Activated naive CD4-positive, alpha-beta T cell (primary cell): Measurements from ENCODE around the gene DUOXA1.

Experiments
- DNase-seq, 4 experiments: peaks; one replicate each; lab custom pipeline; 2025; lab: John Stamatoyannopoulos, UW

DUOXA1 gene, protein sequence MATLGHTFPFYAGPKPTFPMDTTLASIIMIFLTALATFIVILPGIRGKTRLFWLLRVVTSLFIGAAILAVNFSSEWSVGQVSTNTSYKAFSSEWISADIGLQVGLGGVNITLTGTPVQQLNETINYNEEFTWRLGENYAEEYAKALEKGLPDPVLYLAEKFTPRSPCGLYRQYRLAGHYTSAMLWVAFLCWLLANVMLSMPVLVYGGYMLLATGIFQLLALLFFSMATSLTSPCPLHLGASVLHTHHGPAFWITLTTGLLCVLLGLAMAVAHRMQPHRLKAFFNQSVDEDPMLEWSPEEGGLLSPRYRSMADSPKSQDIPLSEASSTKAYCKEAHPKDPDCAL

DNA sequence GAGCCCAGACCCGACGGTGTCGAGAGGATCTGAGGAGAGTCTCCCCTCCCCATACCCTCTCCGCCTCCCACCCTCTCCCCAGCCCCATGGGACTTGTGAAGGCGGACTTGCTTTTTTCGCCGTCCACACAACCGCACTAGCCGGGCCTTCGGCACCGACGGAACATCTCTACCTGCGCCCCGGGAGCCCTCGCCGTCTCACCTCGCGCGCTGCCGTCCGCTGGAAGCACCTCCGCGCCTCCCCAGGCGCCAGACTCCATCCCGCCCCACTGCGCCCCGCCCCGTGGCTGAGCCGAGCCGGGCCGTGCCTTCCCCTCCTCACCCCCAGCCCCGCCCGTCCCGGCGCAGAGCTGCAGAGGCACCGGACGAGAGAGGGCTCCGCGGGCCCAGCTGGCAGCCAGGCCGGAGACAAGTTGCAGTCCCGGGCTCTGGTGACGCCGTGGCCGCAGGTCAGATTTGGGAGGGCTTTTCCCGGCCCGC is at the start of gene DUOXA1, which contains the start of gene DUOX1:
TSS of gene DUOXA1 (minus strand) at position 229 of the 479 bp plus-strand sequence. CDS start 6,865 bp downstream, outside the sequence.
TSS of gene DUOX1 (plus strand) at position 344 of the 479 bp plus-strand sequence. CDS start 1,973 bp downstream, outside the sequence.
- DNase-seq: peak in 1 of 4 experiments; percentile 32

- no peak for DNase-seq
Observed at GRCh38 chr15:45177285-45177684, 47.6 kb upstream of the DUOXA1 start.

DNA sequence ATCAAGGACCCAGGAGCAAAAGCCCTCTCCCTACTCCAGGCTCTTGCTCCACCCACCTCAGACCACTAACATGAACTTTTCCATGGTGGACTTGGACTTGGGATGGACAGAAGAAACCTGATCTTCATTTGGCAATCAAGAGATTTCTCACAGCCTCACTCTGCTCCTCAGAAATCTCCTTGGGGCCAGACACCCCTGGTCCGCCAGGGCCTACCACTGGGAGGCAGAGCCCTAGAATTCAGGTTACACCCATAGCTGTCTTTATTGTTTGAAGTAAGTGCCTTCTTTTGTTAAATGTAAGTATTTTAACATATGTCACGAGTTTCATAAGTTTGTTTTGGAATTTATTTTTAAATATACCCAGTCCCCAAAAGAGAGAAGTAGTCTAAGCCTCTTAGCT is 44.9 kb upstream of the DUOXA1 start:
- DNase-seq: no peak

GRCh38 chr15:45174069-45174468 is 44.4 kb upstream of the DUOXA1 start:
- no peak for DNase-seq

DNA sequence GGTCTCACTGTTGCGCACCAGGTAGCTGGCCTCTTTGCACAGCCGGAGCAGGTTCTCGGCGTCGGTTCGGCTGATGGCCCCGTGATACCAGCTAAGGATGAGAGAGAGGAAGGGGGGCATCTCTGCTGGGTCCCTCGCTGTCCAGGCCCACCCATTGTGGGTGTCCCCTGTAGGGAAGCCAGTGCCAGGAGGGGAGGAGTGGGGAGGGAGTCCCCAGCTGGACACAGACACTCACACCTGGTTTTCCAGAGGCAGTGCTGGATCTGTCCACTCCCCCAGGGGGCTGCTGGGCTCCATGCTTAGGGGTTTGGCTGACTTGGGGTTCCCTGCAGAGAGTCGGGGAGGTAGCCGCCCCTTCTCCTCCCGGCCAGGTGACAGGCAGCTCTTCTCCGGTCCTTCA is 42.2 kb upstream of the DUOXA1 start:
- no peak for DNase-seq

GRCh38 chr15:45169608-45170480 is 40.2 kb upstream of the DUOXA1 start:
- no peak for DNase-seq

DNA sequence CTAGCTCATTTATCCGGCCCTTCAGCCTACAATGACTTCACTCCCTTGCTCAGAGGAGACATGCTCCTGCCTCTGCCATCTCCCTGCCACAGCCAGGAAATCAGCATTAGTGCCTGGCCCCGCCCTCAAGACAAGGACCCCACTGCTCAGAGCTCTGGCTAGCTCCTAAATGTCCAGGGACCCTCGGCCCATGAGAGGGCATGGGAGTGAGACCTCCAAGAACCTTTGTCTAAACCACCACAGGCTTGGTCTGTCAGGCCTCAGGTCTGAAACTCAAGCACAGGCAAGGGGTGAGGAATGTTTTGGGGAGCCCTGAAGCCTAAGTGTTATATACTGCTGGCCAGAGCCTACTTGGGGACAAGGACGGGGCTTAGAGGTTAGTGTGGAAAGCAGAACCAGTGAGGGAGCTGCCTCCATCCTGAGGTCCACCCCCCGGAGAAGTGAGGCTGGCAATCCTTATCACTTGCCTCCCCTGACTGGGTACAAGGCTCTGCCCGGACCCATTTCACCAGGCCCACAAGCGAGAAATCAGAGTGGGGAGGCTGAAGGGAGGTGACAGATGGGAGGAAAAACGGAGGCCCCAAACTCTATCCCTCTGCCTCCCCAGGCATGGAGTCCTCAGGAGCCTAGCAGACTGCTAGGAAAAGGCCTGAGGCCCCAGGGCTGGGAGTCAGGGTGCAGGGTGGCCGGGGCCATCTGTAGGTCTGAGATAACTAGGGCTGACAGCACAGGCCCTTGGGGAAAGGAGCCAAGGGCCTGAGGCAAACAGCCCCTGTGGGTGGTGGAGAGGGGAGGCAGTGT is 39.3 kb upstream of the DUOXA1 start:
- DNase-seq: no peak

- no peak for DNase-seq
Observed at GRCh38 chr15:45168286-45168685, 38.6 kb upstream of the DUOXA1 start.

- DNase-seq: no peak
Observed at GRCh38 chr15:45167631-45168205, 38.0 kb upstream of the DUOXA1 start.

DNA sequence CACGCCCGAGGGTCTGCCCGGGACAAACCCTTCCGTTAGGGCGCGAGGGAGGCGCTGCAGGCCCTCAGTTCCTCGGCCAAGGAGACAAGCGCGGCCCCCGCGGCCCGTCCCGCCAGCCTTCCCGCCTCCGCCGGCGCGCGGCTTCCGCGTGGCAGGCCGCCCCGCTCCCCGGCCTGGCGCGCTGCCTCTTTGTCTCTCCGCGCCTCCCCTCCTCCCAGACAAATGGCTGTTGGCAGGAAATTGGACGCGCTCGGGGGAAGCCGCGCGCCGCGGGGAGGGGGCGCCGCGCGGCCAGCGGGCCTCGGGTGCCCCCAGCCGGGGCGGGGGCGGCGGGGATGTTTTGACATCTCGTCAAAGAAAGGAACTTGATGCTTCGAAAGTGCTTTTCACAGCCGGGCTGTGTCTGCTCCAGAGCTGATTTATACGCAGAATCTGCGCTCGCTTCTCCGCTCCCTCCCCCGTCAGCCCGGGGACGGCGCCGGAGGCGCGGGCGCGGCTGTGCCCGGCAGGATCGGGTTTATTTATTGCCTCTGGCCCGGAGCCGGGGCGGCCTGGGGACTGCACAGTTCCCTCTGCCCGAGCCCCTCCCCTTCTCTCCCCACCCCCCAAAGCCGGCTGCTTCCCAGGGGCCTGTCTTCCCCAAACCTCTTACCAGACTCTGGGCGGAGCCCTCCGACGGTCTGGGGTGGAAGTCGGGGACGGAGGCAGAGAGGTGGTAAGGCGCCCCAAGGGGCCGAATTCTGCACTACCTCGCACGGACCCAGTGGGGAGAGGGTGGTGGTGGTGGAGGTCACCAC is 37.4 kb upstream of the DUOXA1 start:
- peak; percentile 37 to 72 (median 55) for DNase-seq

DNA sequence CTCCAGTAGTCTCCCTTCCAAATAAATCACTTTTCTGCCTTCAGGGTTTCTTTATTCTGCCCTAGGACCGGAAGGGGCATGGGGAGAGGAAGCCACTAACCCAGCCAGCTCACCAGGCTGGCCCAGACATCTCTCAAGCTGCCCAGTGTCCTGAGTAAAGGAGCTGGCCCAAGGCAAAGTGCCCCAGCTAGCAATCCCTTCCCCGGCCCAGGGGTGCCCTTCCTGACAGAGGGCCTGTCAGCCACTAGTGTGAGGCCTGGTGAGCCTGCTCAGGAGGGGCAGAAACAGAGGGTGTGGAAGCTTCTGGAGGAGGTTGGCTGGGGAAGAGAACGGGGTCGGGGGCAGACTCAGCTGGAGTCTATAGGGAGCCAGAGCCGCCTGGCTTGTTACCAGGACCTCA is 35.9 kb upstream of the DUOXA1 start:
- DNase-seq: no peak

GRCh38 chr15:45164914-45165313 is 35.2 kb upstream of the DUOXA1 start:
- no peak for DNase-seq

GRCh38 chr15:45163508-45163856 is 33.8 kb upstream of the DUOXA1 start:
- DNase-seq: no peak

GRCh38 chr15:45162771-45163507 is 33.3 kb upstream of the DUOXA1 start:
- peak in 2 of 4 experiments; percentile 21 to 56 for DNase-seq

GRCh38 chr15:45161666-45162065 is 32.0 kb upstream of the DUOXA1 start:
- no peak for DNase-seq

- DNase-seq: no peak
Observed at GRCh38 chr15:45157974-45158373, 28.3 kb upstream of the DUOXA1 start.

DNA sequence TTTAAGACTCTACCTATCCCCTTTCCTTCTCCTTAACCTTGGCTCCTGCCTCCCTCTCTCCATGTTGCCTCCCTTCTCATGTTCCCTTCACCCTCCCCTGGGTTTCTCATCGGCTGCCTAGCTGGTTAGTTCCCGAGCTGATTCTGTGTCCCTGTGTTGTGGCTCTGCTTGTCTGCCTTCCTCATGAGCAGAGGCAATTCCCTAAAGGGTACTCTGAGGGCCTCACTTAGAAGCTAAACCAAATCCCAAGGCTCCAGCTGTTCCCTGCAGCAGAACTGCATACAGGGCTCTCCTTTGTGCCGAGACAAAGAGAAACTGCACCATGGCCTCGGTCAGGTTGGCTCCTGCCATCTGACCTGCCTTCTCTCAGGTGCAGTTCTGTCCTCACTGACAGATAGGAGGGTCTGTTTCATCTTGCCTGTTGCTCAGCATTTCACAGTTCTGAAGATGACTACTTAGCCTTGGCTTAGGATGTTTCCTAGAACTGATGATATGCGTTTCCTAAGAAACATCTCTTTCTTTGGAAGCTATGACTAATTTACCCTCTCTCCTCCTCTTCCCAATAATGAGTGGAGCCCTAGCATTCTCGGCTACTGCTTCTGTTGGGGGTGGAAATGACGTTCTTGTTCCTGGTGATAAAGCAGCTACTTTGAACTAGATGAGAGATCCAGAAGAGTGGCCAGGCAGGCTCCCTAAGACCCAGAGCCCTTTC is 27.2 kb upstream of the DUOXA1 start:
- no peak for DNase-seq

- DNase-seq: no peak
Observed at GRCh38 chr15:45155739-45156138, 26.1 kb upstream of the DUOXA1 start.
